LNCaP clone FGC (cell line): ENCODE results near the gene DIS3L2.
"Not testable (repeated sequence)": the region's sequence is repeated elsewhere in the genome, so short reads cannot be mapped to it uniquely, and the experiment has no call there.

ENCODE experiments used
- DNase-seq: peaks from one replicate; pipeline ENCODE4 v3.0.0-alpha.2; 2011; ENCODE audit warnings: low read depth
- H3K4me3 ChIP-seq: 2 replicates; pipeline ENCODE4 v1.5.1; 2011; ENCODE audit warnings: mild to moderate bottlenecking, low read depth, low read length, control low read depth
- CTCF ChIP-seq: IDR thresholded peaks from 2 replicates; pipeline ENCODE4 v1.5.1; 2012; ENCODE audit warnings: mild to moderate bottlenecking; ENCODE audit not compliant: control insufficient read depth, insufficient read depth; ENCODE audit errors: extremely low read depth

Gene DIS3L2

GRCh38 chr2:232024457-232024856 lies 62.9 kb downstream of the DIS3L2 start:
- no peak for DNase-seq
- TF ChIP-seq CTCF, result no peak
- no peak overlapping the region for H3K4me3 ChIP-seq

- no peak for TF ChIP-seq CTCF
- no peak overlapping the region for H3K4me3 ChIP-seq
- DNase-seq, result no peak
Observed at GRCh38 chr2:232026910-232027309, 65.4 kb downstream of the DIS3L2 start.

- no peak overlapping the region for H3K4me3 ChIP-seq
- DNase-seq, result no peak
- TF ChIP-seq CTCF, result no peak
Observed at GRCh38 chr2:232027530-232027929, 66.0 kb downstream of the DIS3L2 start.

DNA sequence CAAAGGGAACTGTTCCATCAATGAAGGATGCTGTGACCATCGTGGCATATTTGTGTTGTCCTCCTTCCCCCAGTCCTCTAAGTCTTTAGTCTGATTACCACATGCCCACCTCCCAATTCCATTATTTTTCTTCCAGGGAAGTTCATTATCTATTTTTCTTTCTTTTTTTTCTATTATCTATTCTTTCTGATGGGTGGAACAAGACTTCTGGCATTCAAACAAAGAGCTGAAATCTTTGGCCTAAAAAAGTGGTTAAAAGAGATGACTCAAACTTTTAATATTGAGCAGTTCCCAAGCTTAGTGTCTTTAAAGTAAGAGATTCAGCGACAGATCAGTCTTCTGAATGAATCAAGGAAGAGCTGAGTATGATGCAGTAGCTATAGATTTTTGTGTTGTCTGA lies 66.6 kb downstream of the DIS3L2 start:
- no peak for DNase-seq
- TF ChIP-seq CTCF, result no peak
- no peak overlapping the region for H3K4me3 ChIP-seq

GRCh38 chr2:232028631-232029030 lies 67.1 kb downstream of the DIS3L2 start:
- no peak for TF ChIP-seq CTCF
- DNase-seq, result no peak
- no peak overlapping the region for H3K4me3 ChIP-seq

DNA sequence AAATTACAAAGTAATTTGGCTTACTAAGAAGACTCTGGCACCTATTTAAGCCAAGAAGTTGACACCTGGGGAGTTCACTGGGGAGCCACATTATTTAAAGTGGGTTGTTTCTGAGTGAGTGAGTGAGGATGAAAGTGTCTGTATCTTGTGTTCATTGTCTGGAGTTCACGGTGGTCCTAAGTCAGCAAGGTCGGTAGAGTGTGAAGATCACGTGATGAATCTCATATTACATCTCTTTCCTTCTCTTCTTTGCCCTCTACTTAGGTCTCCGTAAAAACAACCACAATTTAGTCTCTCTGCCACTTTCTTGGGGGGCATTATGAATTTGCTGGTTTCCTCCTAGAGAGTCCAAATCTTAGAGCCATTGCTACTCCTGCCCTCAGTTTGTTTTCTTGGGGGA lies 67.8 kb downstream of the DIS3L2 start:
- DNase-seq, result no peak
- no peak overlapping the region for H3K4me3 ChIP-seq
- no peak for TF ChIP-seq CTCF

DNA sequence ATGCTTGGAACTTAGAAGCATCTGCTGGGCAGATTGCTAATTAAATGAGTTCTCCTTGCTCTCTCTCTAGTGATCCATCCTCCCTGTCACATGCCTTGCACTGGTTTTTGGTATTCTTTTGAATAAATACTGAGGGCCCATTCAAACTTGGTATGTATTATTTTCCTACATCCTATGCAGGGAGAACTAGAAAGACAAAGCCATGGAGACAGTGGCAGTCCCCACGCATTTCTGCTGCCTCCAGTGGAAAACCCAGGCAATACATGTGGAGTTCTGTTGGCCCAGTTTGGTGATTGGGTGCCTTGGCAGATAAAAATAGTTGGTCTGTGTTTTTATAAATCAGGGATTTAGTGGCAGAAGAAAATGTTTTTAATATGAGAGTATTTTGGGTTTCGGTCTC lies 68.7 kb downstream of the DIS3L2 start:
- H3K4me3 ChIP-seq, result no peak overlapping the region
- DNase-seq, result no peak
- peak; percentile 21; the same call in 1 of the 2 replicates for TF ChIP-seq CTCF

- H3K4me3 ChIP-seq, DNase-seq: not testable (repeated sequence)
Observed at GRCh38 chr2:232035292-232035691, 73.8 kb downstream of the DIS3L2 start.

DNA sequence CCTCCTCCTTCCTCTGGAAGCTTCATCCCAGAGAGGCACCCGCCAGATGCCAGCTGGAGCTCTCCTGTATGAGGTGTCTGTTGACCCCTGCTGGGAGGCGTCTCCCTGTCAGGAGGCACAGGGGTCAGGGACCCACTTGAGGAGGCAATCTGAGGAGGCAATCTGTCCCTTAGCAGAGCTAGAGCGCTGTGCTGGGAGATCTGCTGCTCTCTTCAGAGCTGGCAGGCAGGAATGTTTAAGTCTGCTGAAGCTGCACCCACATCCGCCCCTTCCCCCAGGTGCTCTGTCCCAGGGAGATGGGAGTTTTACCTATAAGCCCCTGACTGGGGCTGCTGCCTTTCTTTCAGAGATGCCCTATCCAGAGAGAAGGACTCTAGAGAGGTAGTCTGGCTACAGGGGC lies 75.4 kb downstream of the DIS3L2 start:
- H3K4me3 ChIP-seq, DNase-seq: not testable (repeated sequence)
